ENCODE results near the gene TRMU.

TRMU gene

GRCh38 chr22:46346680-46347405, 11.3 kb downstream of the TRMU start:
- Histone ChIP-seq H3K9me3 (ENCODE audit: control insufficient read depth, low read length) (no peaks in the 10 kb centered on the region), H3K9ac (ENCODE audit: low read length) (no peak overlapping the region), H3K4me1 (ENCODE audit: control insufficient read depth, insufficient read depth, low read length) (no peaks in the 10 kb centered on the region), H3K27me3 (replicated peaks; ENCODE audit: control insufficient read depth, insufficient read depth, low read length) (no peaks in the 10 kb centered on the region), H3K36me3 (ENCODE audit: control insufficient read depth, insufficient read depth, low read length, severe bottlenecking) (peaks cover 96% of the 10 kb centered on the region), H3K4me3 (ENCODE audit: low read length) (no peak overlapping the region)
- no peak for DNase-seq (ENCODE audit: low read depth)

- no peaks in the 10 kb centered on the region for H3K27me3 ChIP-seq (replicated peaks; ENCODE audit: control insufficient read depth, insufficient read depth, low read length)
- no peak overlapping the region for H3K9ac ChIP-seq (ENCODE audit: low read length)
- no peak overlapping the region for H3K4me3 ChIP-seq (ENCODE audit: low read length)
- H3K36me3 ChIP-seq (ENCODE audit: control insufficient read depth, insufficient read depth, low read length, severe bottlenecking) = peaks cover 96% of the 10 kb centered on the region
- H3K4me1 ChIP-seq (ENCODE audit: control insufficient read depth, insufficient read depth, low read length) = no peaks in the 10 kb centered on the region
- DNase-seq (ENCODE audit: low read depth) = no peak
- no peaks in the 10 kb centered on the region for H3K9me3 ChIP-seq (ENCODE audit: control insufficient read depth, low read length)
These were observed 12.1 kb downstream of the TRMU start for GRCh38 chr22:46347646-46348045.

DNA sequence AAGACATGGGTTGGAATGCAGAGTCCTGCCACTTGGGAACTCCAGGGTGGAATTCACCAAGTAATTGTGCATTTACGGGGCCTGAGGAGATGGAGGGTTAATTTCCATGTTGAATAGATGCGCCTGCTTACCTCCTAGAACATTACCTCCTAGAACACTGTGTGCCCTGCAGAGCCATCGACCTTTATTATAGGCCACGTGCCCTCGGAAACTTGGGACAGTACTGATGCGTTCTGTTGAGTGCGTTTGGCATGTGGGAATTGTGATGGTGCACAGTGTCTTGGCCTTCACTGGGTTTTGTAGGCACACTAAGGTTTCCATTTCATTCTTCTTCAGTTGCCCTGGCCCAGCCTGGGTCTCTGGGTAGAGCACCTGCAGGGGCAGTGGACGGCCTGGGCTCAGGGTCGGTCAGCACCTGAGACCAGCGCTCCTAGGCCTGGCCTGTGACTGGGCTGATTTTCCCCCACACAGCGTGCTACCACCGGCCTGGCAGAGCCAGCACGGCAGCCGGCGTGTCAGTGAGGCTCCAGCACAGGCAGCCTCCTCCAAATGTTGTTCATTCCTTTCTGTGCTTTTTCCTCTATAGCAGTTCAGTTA, 12.7 kb downstream of the TRMU start:
- no peaks in the 10 kb centered on the region for H3K4me1 ChIP-seq (ENCODE audit: control insufficient read depth, insufficient read depth, low read length)
- no peak overlapping the region for H3K4me3 ChIP-seq (ENCODE audit: low read length)
- no peak overlapping the region for H3K9ac ChIP-seq (ENCODE audit: low read length)
- H3K27me3 ChIP-seq (replicated peaks; ENCODE audit: control insufficient read depth, insufficient read depth, low read length) = no peaks in the 10 kb centered on the region
- no peak for DNase-seq (ENCODE audit: low read depth)
- no peaks in the 10 kb centered on the region for H3K9me3 ChIP-seq (ENCODE audit: control insufficient read depth, low read length)
- H3K36me3 ChIP-seq (ENCODE audit: control insufficient read depth, insufficient read depth, low read length, severe bottlenecking) = peaks cover 96% of the 10 kb centered on the region

GRCh38 chr22:46349238-46349637, 13.7 kb downstream of the TRMU start:
- Histone ChIP-seq H3K9ac (ENCODE audit: low read length) (no peak overlapping the region), H3K36me3 (ENCODE audit: control insufficient read depth, insufficient read depth, low read length, severe bottlenecking) (peaks cover 96% of the 10 kb centered on the region), H3K4me1 (ENCODE audit: control insufficient read depth, insufficient read depth, low read length) (no peaks in the 10 kb centered on the region), H3K27me3 (replicated peaks; ENCODE audit: control insufficient read depth, insufficient read depth, low read length) (no peaks in the 10 kb centered on the region), H3K9me3 (ENCODE audit: control insufficient read depth, low read length) (no peaks in the 10 kb centered on the region), H3K4me3 (ENCODE audit: low read length) (no peak overlapping the region)
- no peak for DNase-seq (ENCODE audit: low read depth)

DNA sequence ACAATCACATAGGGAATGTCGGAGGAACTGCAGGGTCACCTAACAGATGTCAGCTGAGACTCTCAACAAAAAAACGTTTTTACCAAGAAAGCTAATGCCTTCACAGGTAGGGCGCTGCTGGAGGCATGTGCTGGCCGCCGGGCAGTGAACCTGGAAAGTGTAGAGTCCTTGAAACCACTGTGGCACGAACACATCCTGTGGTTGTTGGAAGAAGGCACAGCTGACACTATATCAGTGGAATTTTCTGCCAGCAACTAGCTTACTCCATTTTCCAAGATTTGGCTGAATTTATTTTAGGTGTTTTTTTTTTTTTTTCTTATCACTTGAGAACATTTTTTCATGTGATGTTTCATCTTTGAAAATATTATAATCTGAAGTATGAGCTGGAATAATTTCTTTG, 14.2 kb downstream of the TRMU start:
- Histone ChIP-seq H3K9me3 (ENCODE audit: control insufficient read depth, low read length) (no peaks in the 10 kb centered on the region), H3K4me1 (ENCODE audit: control insufficient read depth, insufficient read depth, low read length) (no peaks in the 10 kb centered on the region), H3K36me3 (ENCODE audit: control insufficient read depth, insufficient read depth, low read length, severe bottlenecking) (peaks cover 96% of the 10 kb centered on the region), H3K9ac (ENCODE audit: low read length) (no peak overlapping the region), H3K4me3 (ENCODE audit: low read length) (no peak overlapping the region), H3K27me3 (replicated peaks; ENCODE audit: control insufficient read depth, insufficient read depth, low read length) (no peaks in the 10 kb centered on the region)
- DNase-seq (ENCODE audit: low read depth) = no peak

- Histone ChIP-seq H3K9me3 (ENCODE audit: control insufficient read depth, low read length) (no peaks in the 10 kb centered on the region), H3K9ac (ENCODE audit: low read length) (no peak overlapping the region), H3K4me3 (ENCODE audit: low read length) (no peak overlapping the region), H3K27me3 (replicated peaks; ENCODE audit: control insufficient read depth, insufficient read depth, low read length) (no peaks in the 10 kb centered on the region), H3K4me1 (ENCODE audit: control insufficient read depth, insufficient read depth, low read length) (no peaks in the 10 kb centered on the region), H3K36me3 (ENCODE audit: control insufficient read depth, insufficient read depth, low read length, severe bottlenecking) (peaks cover 92% of the 10 kb centered on the region)
- DNase-seq (ENCODE audit: low read depth) = no peak
These were observed 14.6 kb downstream of the TRMU start for GRCh38 chr22:46350121-46350520.

GRCh38 chr22:46350646-46351045, 15.1 kb downstream of the TRMU start:
- DNase-seq (ENCODE audit: low read depth) = no peak
- Histone ChIP-seq H3K36me3 (ENCODE audit: control insufficient read depth, insufficient read depth, low read length, severe bottlenecking) (peaks cover 87% of the 10 kb centered on the region), H3K27me3 (replicated peaks; ENCODE audit: control insufficient read depth, insufficient read depth, low read length) (no peaks in the 10 kb centered on the region), H3K9ac (ENCODE audit: low read length) (no peak overlapping the region), H3K9me3 (ENCODE audit: control insufficient read depth, low read length) (no peaks in the 10 kb centered on the region), H3K4me3 (ENCODE audit: low read length) (no peak overlapping the region), H3K4me1 (ENCODE audit: control insufficient read depth, insufficient read depth, low read length) (no peaks in the 10 kb centered on the region)

DNA sequence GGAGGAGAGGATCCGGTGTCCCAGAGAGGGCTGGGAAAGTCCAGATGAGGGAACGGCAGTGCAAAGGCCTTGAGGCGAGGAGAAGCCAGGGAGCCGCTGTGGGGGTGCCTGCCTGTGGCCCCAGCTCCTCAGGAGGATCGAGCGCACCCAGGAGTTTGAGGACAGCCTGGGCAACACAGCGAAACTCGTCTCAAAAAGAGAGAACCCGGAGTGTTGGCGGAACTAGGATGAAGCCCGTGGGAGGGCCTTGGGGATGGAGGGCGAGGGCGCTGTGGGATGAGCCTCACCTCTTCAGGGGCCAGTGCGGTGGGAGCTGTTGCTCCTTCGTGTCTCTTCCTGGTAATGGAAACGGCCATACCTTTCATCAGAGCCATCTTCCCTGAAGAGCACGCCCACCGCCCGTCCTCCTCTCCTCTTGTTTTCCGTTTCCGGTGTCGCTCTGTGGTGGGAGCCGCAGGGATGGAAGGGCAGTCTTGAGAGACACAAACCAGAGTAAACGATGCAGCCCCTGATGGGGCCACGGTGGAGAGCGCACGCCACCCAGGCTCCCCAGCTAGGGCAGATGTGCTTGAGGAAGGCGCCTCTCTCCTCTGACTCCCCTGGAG, 15.7 kb downstream of the TRMU start:
- Histone ChIP-seq H3K27me3 (replicated peaks; ENCODE audit: control insufficient read depth, insufficient read depth, low read length) (no peaks in the 10 kb centered on the region), H3K4me1 (ENCODE audit: control insufficient read depth, insufficient read depth, low read length) (no peaks in the 10 kb centered on the region), H3K9ac (ENCODE audit: low read length) (no peak overlapping the region), H3K9me3 (ENCODE audit: control insufficient read depth, low read length) (no peaks in the 10 kb centered on the region), H3K36me3 (ENCODE audit: control insufficient read depth, insufficient read depth, low read length, severe bottlenecking) (peaks cover 86% of the 10 kb centered on the region), H3K4me3 (ENCODE audit: low read length) (no peak overlapping the region)
- DNase-seq (ENCODE audit: low read depth) = no peak

DNA sequence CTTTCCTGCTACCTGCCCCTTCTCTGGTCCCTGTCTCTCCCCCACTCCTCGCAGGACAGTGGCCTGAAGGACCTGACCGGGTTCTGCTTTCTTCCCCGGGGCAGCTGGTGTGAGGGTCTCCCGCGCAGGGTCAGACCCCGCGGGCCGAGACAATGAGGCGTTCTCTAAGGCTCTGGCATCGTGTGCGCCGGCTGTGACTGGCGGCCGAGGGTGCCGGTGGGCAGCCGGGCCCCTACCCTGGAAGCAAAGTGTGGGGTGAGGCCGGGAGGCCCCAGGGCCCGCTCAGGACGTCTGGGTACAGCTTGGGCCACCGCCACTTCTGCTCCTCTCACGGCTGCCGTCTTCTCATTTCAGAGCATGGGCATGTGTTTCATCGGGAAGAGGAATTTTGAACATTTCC, 16.3 kb downstream of the TRMU start:
- Histone ChIP-seq H3K4me3 (ENCODE audit: low read length) (no peak overlapping the region), H3K9ac (ENCODE audit: low read length) (no peak overlapping the region), H3K27me3 (replicated peaks; ENCODE audit: control insufficient read depth, insufficient read depth, low read length) (no peaks in the 10 kb centered on the region), H3K36me3 (ENCODE audit: control insufficient read depth, insufficient read depth, low read length, severe bottlenecking) (peaks cover 84% of the 10 kb centered on the region), H3K9me3 (ENCODE audit: control insufficient read depth, low read length) (no peaks in the 10 kb centered on the region), H3K4me1 (ENCODE audit: control insufficient read depth, insufficient read depth, low read length) (no peaks in the 10 kb centered on the region)
- DNase-seq (ENCODE audit: low read depth) = no peak

DNA sequence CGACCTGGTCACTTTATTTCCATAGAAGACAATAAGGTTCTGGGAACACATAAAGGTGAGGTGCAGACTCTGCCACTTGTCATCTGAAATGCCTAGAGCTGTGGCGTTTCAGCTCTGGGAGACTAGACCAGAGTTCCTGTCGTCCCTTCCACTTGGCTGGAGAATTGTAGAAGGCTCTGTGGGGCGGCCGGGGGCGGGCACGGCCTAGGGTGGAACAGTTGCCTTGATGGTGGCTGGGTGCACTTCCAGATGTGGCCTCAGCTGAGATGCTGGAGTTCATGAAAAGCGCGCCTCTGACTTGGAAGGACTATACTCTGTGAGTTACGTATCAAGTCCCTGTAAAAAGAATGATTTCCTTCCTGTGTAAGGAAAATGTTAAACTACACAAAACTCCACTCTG, 16.8 kb downstream of the TRMU start:
- Histone ChIP-seq H3K9me3 (ENCODE audit: control insufficient read depth, low read length) (no peaks in the 10 kb centered on the region), H3K9ac (ENCODE audit: low read length) (no peak overlapping the region), H3K4me1 (ENCODE audit: control insufficient read depth, insufficient read depth, low read length) (no peaks in the 10 kb centered on the region), H3K27me3 (replicated peaks; ENCODE audit: control insufficient read depth, insufficient read depth, low read length) (no peaks in the 10 kb centered on the region), H3K4me3 (ENCODE audit: low read length) (no peak overlapping the region), H3K36me3 (ENCODE audit: control insufficient read depth, insufficient read depth, low read length, severe bottlenecking) (peaks cover 86% of the 10 kb centered on the region)
- DNase-seq (ENCODE audit: low read depth) = no peak

DNA sequence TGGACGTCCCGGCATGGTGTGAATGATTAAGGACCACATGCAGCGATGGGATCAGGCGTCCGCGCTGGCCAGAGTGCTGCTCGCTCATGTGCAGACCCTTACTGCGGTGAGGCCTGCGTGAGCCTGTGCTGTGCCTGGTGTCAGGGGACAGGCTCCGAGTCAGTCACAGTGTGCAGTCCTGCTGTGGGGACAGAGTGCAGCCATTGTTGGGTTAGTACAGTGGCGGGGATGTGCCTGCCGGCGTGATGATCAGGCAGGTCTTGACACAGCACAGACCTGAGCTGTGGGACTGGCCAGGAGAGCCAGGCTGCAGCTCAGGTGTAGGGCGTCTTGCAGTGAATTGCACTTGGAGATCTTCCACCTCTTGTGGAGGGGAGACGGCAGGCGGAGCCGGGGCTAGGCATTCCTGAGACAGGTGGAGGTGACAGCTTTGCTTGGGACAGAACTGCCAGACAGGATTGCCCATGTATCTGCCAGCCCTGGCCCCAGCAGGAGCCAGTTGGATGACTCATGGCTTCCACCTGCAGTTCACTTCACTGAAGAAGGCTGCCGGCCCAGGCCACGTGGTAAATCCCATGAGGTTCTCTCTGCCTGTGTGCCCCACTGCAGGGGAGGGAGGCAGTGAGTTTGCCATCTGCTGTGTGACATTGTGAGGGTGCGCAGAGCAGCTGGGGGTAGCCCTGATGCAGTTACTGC, 17.3 kb downstream of the TRMU start:
- Histone ChIP-seq H3K9ac (ENCODE audit: low read length) (no peak overlapping the region), H3K9me3 (ENCODE audit: control insufficient read depth, low read length) (no peaks in the 10 kb centered on the region), H3K27me3 (replicated peaks; ENCODE audit: control insufficient read depth, insufficient read depth, low read length) (no peaks in the 10 kb centered on the region), H3K4me1 (ENCODE audit: control insufficient read depth, insufficient read depth, low read length) (no peaks in the 10 kb centered on the region), H3K36me3 (ENCODE audit: control insufficient read depth, insufficient read depth, low read length, severe bottlenecking) (peaks cover 81% of the 10 kb centered on the region), H3K4me3 (ENCODE audit: low read length) (no peak overlapping the region)
- no peak for DNase-seq (ENCODE audit: low read depth)
